Motor neuron (in vitro differentiated cells): ENCODE results near the gene SSR4. TPM values are rescaled to one million over a fixed set of nuclear protein-coding genes. Genes with fewer than 3 reads are reported as not detected.
A peak's percentile ranks its signal among the peaks of the same experiment; 100 is the strongest.
"Not testable (repeated sequence)": the region's sequence is repeated elsewhere in the genome, so short reads cannot be mapped to it uniquely, and the experiment has no call there.

ENCODE experiments used
- ATAC-seq, 8 experiments: fragments of 200-7000 bp; cut with Tn5 transposase; replicated peaks in 6 of 8; 2 replicates each; pipeline ENCODE4 v1.8.0; 2021; ENCODE audit warnings: mild to moderate bottlenecking in 8 of 8, moderate library complexity in 8 of 8
- H3K27ac ChIP-seq, 2 donors: fragments of 250-450 bp; sonication (Bioruptor Pico); 2 replicates each; pipeline ENCODE4 v1.9.0; 2021; ENCODE audit warnings: antibody characterized with exemption in 2 of 2, mild to moderate bottlenecking in 2 of 2, moderate library complexity in 1 of 2
- H3K4me1 ChIP-seq, 2 donors: fragments of 250-450 bp; sonication (Bioruptor Pico); replicated peaks in 1 of 2; 2 replicates each; pipeline ENCODE4 v1.6.1; 2021; ENCODE audit warnings: antibody characterized with exemption in 2 of 2, mild to moderate bottlenecking in 2 of 2, moderate library complexity in 1 of 2
- H3K4me3 ChIP-seq, 5 donors: fragments of 250-450 bp; sonication (Bioruptor Pico); 2 replicates each; pipeline ENCODE4 v1.9.0; 2021; ENCODE audit warnings: antibody characterized with exemption in 5 of 5, mild to moderate bottlenecking in 5 of 5, moderate library complexity in 4 of 5
- WGBS, 10 experiments: fragments of 450-650 bp; shearing (Covaris generic); methylation state at CpG; one replicate each; pipeline ENCODE4 v1.0.0; 2022; 5-methylcytosine and 5-hydroxymethylcytosine counted together
- in situ Hi-C, 9 experiments: fragments of 400-800 bp; cut with MboI; loops; one replicate each; pipeline ENCODE4 v1.15.0; 2021; ENCODE audit warnings: low sequenced_read_pairs in 9 of 9, low pct_unique_long_range_greater_than_20kb in 2 of 9; ENCODE audit not compliant: unreplicated experiment in 9 of 9
- total RNA-seq, 8 experiments: library from RNA; unstranded; fragments of 300-600 nt; gene quantifications; 2 replicates each; pipeline versions ENCODE4 v1.2.3 to v1.2.4, GENCODE V29; 2022

SSR4 gene
- total RNA-seq, 8 experiments from 2014 or later, result 327 to 910 (median 415) TPM

DNA sequence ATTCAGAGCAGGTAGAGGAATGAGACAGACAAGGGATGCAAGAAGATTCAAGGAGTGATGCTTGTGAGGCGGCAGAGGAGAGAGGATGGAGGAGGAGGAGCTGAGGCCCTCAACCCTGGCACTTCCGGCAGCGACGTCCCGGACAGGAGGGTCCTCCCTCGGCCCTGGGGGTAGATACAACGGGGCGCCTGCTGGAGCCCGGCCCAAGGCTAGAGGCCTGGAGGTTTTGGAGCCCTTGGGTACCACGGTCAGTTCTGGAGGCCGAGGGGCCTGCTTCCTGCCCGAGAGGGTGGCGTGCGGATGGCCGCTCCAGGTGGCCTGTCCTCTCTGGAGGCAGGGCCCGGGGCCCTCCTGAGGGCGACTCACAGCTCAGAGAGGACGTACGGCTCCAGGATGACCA, 13.5 kb downstream of the SSR4 start:
- no peak for ATAC-seq
- Histone ChIP-seq H3K4me3 (no peak overlapping the region), H3K4me1 (peaks cover 15 to 19% of the 10 kb centered on the region in 2 donors), H3K27ac (no peak overlapping the region)
- in situ Hi-C loops, result no loop called here
- no CpG with 5 or more reads among the region's 19 CpGs for WGBS, 10 experiments

DNA sequence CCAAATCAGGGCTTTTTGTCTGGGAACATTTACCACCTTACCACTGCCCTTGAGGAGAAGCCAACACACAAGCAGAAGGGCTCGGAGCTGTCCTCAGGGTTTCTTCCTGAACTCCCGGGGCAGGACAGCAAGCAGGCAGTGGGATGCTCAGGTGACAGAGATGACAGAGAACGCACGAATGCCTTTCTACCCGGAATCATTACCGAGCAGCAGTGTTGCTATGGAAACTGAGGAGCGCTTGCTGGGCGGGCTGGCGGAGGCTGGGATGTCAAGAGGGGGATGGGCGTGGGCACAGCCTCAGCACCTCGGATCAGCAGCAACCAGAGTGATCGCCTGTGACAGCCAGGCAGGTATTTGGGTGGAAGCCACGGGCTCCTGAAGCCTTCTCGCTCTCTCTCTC, 17.8 kb downstream of the SSR4 start:
- Histone ChIP-seq H3K27ac (peak overlapping the region; percentile 81), H3K4me3 (no peak overlapping the region), H3K4me1 (peaks cover 23 to 27% of the 10 kb centered on the region in 2 donors)
- 60% methylated on average over 2 of the region's 14 CpGs; no CpG with 5 or more reads in 9 of the 10 experiments for WGBS, 10 experiments
- in situ Hi-C loops, result no loop called here
- peak in 5 of 8 experiments; percentile 84 to 93 (median 92) for ATAC-seq

DNA sequence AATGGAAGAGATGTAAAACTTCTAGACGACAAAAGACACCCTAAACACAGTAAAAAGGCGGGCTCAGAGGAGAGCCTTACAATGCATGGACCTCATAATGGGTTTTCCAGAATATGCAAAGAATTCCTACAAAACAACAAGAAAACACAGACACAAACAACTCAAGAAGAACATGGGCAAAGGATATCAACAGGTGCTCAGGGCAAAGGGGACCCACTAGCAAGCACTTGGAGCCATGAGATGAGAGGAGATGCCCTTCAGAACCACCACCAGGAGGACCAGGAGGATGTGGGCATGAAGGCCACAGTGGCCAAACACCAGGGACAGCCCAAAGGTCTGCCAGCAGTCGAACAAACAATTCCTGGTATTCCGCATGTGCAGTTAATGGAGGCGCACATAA, 18.7 kb downstream of the SSR4 start:
- Histone ChIP-seq H3K4me1 (peaks cover 28 to 37% of the 10 kb centered on the region in 2 donors), H3K4me3 (no peak overlapping the region), H3K27ac (no peak overlapping the region)
- no peak for ATAC-seq
- in situ Hi-C loops, result no loop called here
- 0 to 100% (median 80%) methylated on average over 1 to 3 of the region's 5 CpGs; no CpG with 5 or more reads in 5 of the 10 experiments for WGBS, 10 experiments

DNA sequence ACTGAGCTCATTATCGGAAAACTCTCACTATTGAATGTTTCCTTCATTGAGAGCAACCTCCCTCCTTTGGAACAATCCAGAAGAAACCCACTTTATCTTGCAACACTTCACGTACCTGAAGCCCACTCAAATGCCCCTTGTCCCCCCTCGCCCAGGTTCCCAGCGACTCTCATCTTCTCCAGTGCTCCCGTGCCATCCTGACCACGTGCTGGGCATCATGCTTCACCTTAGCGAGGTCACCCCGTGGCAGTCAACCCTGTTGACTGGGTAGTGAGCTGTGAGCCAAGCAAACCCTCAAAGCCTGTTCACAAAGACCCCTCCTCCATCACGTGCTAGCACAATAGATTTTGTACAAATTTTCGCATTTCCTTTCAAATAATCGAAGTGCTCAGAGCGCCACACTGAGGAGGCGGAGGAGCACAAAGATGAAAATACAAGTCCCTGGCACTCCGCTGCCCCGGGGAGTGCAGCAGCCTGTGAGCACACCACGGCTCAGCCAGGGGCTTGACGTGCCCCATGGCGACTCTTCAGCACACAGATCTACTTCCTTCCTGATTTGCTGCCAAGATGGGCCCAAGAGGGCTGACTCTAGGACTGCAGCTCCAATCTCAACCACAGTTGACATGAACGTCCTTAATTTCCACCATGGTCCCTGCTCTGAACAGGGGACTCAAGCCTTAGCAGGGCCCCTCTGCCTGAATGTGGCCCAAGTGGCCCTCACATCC, 20.3 kb downstream of the SSR4 start:
- in situ Hi-C loops, result no loop called here
- no peak overlapping the region for H3K4me3 ChIP-seq
- 40 to 62% methylated on average over 2 to 9 of the region's 19 CpGs; no CpG with 5 or more reads in 8 of the 10 experiments for WGBS, 10 experiments
- no peak overlapping the region for H3K27ac ChIP-seq
- peaks cover 41 to 45% of the 10 kb centered on the region in 2 donors for H3K4me1 ChIP-seq
- no peak for ATAC-seq

DNA sequence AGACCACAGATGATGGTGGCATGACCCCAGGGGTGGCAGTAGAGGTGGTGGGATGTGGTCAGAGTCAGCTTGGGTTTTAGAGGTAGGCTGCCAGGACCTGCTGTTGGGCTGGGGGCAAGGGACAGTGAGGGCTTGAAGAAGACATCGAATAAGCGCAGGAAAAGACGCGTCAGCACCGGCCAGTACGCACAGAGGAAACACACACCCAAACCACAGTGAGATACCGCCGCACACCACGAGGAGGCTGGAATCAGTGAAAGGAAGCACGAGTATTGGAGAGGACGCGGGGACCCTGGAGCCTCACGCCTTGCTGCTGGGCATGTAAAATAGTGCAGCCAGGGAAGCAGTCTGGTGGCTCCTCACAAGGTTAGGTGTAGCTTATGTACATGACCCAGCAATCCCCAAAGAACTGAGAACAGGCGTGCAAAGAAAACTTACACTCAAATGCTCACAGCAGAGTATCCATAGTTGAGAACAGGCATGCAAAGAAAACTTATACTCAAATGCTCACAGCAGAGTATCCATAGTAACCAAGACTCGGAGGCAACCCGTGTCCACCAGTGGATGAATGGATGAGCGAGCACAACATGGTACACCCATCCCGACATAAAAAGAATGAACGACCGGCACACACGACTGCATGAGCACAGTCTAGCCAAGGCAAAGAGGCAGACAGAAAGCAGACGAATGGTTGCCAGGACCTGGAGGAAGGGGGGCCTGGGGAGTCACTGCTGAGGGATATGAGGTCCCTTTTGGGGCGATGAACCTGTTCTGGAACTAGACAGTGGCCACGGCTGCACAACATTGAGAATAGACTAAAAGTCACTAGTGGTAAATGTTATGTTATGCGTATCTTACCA, 22.6 kb downstream of the SSR4 start:
- ATAC-seq, result peak in 1 of 8 experiments; percentile 48
- no peak overlapping the region for H3K4me3 ChIP-seq
- WGBS, 10 experiments, result 60 to 100% (median 88%) methylated on average over 1 to 4 of the region's 25 CpGs; no CpG with 5 or more reads in 5 of the 10 experiments
- H3K4me1 ChIP-seq, result peaks cover 47 to 55% of the 10 kb centered on the region in 2 donors
- H3K27ac ChIP-seq, result no peak overlapping the region
- in situ Hi-C loops, result no loop called here

DNA sequence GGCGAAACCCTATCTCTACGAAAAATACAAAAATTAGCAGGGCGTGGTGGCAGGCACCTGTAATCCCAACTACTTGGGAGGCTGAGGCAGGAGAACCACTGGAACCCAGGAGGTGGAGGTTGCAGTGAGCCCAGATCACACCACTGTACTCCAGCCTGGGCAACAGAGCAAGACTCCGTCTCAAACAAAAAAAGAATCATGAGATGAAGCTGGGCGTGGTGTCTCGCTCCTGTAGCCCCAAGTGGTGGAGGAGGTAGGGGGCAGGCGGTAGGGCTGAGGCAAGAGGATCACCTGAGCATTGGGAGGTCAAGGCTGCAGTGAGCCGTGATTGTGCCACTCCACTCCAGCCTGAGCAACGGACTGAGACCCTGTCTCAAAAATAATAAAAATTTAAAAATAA, 23.6 kb downstream of the SSR4 start:
- H3K4me3 ChIP-seq, H3K27ac ChIP-seq, in situ Hi-C loops, ATAC-seq: not testable (repeated sequence)
- 46 to 67% (median 60%) methylated on average over 1 to 6 of the region's 9 CpGs; no CpG with 5 or more reads in 7 of the 10 experiments for WGBS, 10 experiments
- H3K4me1 ChIP-seq, result peaks cover 42 to 48% of the 10 kb centered on the region in 2 donors

DNA sequence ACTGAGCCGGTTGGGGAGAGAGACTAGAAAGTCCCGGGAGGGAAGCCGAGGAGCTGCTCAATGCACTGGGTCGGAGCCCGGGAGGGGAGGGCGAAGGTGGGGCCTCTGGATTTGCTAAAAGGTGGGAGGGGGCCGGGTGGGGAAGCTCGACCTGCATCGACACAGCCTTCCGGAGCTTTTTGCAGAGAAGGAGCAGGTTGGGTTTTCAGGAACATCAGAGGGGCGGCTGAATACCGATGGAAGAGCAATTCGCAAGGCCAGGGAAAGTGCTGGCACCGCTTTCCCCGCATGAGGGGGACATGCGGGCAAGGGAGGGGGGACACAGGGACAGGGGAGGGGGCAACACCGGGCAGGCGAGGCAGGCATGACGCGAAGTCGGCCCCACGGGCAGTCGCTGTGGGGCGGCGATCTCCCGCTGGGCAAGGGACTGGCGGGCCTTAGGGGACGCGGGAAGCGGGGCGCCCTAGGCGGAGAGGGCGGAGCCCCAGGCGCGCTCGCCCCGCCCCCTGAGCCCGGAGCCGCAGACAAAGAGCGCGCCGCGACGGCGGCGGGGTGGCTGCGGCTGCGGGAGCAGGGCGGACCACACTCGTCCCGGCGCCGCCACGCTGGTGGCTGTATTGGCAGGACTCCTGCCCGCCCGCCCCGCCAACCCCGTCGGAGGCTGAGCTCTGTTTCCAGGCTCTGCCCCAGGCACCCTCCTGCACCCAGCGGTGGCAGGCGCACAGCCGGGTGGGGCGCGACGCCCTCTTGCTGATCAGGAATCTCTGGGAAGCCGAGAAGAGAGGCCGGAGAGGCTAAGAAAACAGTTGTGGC, 24.3 kb downstream of the SSR4 start:
- peak overlapping the region; percentile 27 to 43 (median 35) for H3K4me3 ChIP-seq
- peaks cover 42 to 46% of the 10 kb centered on the region in 2 donors for H3K4me1 ChIP-seq
- peak overlapping the region; percentile 85 to 88 for H3K27ac ChIP-seq
- ATAC-seq, result peak; percentile 71 to 94 (median 88)
- in situ Hi-C loops, result no loop called here
- WGBS, 10 experiments, result 10 to 80% methylated on average over 1 to 4 of the region's 67 CpGs; no CpG with 5 or more reads in 8 of the 10 experiments

DNA sequence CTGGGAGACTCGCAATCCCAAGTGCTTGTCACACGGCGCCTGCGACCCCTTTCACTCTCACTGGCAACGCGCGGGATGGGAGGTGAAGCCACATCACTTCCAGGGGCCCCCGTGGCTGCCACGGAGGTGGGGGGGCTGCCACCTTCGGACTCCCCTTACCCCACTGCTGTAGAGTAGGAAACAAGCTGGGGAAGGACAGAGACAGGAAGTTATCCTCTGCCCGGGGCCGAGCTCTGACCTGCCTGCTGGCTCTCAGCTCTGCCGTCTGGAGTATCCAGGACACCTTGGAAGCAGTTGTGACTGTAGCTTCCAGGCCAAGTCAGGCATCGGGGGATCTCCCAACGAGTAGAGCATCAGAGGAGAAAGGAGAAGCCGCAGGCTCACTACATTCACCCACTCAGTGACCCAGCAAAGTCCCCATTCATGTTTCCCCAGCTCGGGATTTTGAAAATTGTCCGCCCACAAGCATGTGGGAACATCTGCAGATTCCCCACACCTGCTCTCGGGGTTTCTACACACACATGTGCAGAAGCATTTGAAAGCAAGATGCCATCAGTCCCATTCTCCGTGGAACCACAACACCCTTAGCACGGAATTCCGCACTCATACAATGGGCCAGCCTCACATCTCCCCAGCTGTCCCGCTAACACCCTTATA, 25.0 kb downstream of the SSR4 start:
- WGBS, 10 experiments, result 0 to 75% (median 24%) methylated on average over 1 to 6 of the region's 23 CpGs; no CpG with 5 or more reads in 6 of the 10 experiments
- ATAC-seq, result peak in 7 of 8 experiments; percentile 17 to 48 (median 33)
- H3K4me3 ChIP-seq, result peak overlapping the region; percentile 27 to 43 (median 35)
- H3K4me1 ChIP-seq, result peaks cover 42 to 46% of the 10 kb centered on the region in 2 donors
- H3K27ac ChIP-seq, result peak overlapping the region; percentile 85 to 88
- in situ Hi-C loops, result no loop called here

DNA sequence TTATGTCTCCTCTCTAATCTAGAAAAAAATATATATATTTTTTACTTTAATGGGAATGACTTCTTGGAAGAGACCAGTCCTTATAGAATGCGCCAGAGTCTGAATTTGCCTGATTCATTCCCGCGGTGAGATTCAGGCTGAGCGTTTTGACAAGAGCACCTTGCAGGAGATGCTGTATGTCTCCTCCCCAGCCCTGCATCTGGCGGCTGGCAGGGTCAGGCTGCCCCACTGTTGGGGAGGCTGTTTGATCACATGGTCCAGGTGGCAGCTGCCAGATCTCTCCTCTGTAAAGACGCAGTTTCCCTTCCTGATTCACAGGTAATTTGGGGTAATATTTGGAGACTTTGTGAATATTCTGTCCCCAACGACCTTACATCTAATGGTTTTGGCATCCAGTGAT, 26.1 kb downstream of the SSR4 start:
- in situ Hi-C loops, result no loop called here
- 59 to 100% (median 93%) methylated on average over 1 to 5 of the region's 7 CpGs; no CpG with 5 or more reads in 5 of the 10 experiments for WGBS, 10 experiments
- H3K4me3 ChIP-seq, result no peak overlapping the region
- ATAC-seq, result no peak
- H3K4me1 ChIP-seq, result peaks cover 42 to 46% of the 10 kb centered on the region in 2 donors
- peak overlapping the region; percentile 7 to 23 for H3K27ac ChIP-seq

DNA sequence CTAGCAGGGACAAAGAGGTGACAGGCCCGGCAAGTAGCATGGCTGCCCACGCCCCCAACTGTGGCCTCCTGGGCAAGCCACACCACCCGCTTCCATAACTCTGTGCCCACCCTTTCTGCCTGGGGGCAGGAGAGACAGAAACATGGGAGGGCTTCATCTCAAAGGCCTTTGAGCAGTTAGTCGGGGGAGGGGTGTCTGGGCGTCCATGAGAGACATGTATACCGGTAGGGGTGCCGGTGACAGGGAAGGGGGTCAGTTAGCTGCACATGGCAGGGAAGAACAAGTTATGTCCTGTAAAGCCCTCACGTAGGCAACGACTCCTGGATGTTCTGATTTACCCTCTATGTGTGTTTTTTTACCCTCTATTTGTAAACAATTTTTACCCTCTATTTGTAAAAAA, 26.6 kb downstream of the SSR4 start:
- peak overlapping the region; percentile 7 to 23 for H3K27ac ChIP-seq
- 34 to 80% methylated on average over 1 to 4 of the region's 9 CpGs; no CpG with 5 or more reads in 8 of the 10 experiments for WGBS, 10 experiments
- in situ Hi-C loops, result no loop called here
- no peak for ATAC-seq
- H3K4me1 ChIP-seq, result peaks cover 42 to 46% of the 10 kb centered on the region in 2 donors
- no peak overlapping the region for H3K4me3 ChIP-seq

DNA sequence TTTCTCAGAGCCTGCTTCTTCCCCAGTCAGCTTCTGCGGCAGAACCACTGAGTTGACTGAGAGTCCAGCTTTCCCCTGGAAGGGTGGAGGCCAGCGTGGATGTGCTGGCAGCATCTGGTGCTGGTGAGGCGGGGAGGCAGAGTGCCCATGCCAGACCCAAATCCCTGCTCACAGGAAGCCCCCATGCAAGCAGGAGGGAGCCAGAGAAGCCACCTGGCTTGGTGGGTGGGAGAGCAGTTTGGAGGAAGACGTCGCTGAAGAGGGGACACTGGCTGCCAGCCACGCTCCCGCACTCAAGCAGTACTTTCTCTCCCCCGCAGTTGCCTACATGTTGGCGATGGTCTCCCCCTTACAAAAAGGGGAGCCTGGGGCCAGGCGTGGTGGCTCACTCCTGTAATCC, 29.9 kb downstream of the SSR4 start:
- ATAC-seq, result no peak
- H3K4me3 ChIP-seq, result no peak overlapping the region
- H3K4me1 ChIP-seq, result peaks cover 26 to 33% of the 10 kb centered on the region in 2 donors
- in situ Hi-C loops, result no loop called here
- no peak overlapping the region for H3K27ac ChIP-seq
- 0 to 93% (median 72%) methylated on average over 1 to 6 of the region's 10 CpGs; no CpG with 5 or more reads in 7 of the 10 experiments for WGBS, 10 experiments

DNA sequence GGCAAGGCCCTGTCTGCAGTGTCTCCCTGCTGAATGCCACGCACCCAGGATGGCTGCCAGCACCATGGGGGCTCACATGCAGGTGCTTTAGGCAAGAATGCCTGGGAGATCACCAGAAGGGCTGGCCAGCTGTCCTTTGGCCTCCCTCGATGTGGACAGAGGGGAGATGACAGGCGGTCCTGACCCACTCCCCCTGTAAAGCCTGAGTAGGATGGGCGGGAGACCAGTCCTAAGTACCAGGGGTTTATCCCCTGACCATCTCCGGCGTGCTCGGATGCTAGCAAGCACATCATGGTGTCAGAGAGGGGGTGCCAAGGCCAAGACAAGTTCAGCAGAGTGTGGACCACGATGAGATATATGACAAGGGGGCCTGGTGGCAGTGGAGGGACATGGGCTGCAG, 30.6 kb downstream of the SSR4 start:
- peaks cover 19 to 27% of the 10 kb centered on the region in 2 donors for H3K4me1 ChIP-seq
- WGBS, 10 experiments, result 67 to 100% methylated on average over 1 of the region's 8 CpGs; no CpG with 5 or more reads in 8 of the 10 experiments
- no peak overlapping the region for H3K4me3 ChIP-seq
- no peak overlapping the region for H3K27ac ChIP-seq
- ATAC-seq, result no peak
- in situ Hi-C loops, result no loop called here
